Brain microvascular endothelial cell (primary cell): ENCODE data around the gene PNPLA1.

Experiments used
- DNase-seq: peaks from one replicate; pipeline ENCODE4 v3.0.0-alpha.2; 2020
- H3K27ac ChIP-seq: fragments of 250-450 bp; sonication (Bioruptor Pico); 2 replicates; pipeline ENCODE4 v1.5.1; 2020; ENCODE audit warnings: mild to moderate bottlenecking, moderate library complexity
- H3K27me3 ChIP-seq: fragments of 250-450 bp; sonication (Bioruptor Pico); replicated peaks from 2 replicates; pipeline ENCODE4 v1.5.1; 2020; ENCODE audit warnings: mild to moderate bottlenecking
- H3K36me3 ChIP-seq: fragments of 250-450 bp; sonication (Bioruptor Pico); replicated peaks from 2 replicates; pipeline ENCODE4 v1.5.1; 2020; ENCODE audit warnings: mild to moderate bottlenecking
- H3K4me3 ChIP-seq: 2 replicates; pipeline ENCODE4 v1.5.1; 2011; ENCODE audit warnings: low read depth, mild to moderate bottlenecking, control low read depth, low read length, moderate library complexity
- CTCF ChIP-seq: IDR thresholded peaks from 2 replicates; pipeline ENCODE4 v1.5.1; 2011; ENCODE audit warnings: low read depth, mild to moderate bottlenecking, moderate library complexity, low read length, control low read depth, inconsistent platforms; ENCODE audit errors: missing control alignments
- in situ Hi-C: cut with HindIII; loops from 2 replicates; pipeline ENCODE4 v1.10.0; 2017; ENCODE audit warnings: low sequenced_read_pairs, low pct_ligation_motif_present

Gene PNPLA1

GRCh38 chr6:36333171-36333895, 63.5 kb downstream of the PNPLA1 start:
- peaks cover 49% of the 10 kb centered on the region for H3K27me3 ChIP-seq
- H3K36me3 ChIP-seq = no peaks in the 10 kb centered on the region
- TF ChIP-seq CTCF = no peak
- H3K4me3 ChIP-seq = no peak overlapping the region
- H3K27ac ChIP-seq = no peak overlapping the region
- DNase-seq = no peak
- in situ Hi-C loops = no loop called here

- Histone ChIP-seq H3K27ac (no peak overlapping the region), H3K36me3 (no peaks in the 10 kb centered on the region), H3K4me3 (no peak overlapping the region), H3K27me3 (peaks cover 44% of the 10 kb centered on the region)
- in situ Hi-C loops = no loop called here
- no peak for DNase-seq
- no peak for TF ChIP-seq CTCF
These were observed 64.3 kb downstream of the PNPLA1 start for GRCh38 chr6:36333931-36334725.

GRCh38 chr6:36334832-36335459, 65.1 kb downstream of the PNPLA1 start:
- no peaks in the 10 kb centered on the region for H3K36me3 ChIP-seq
- no peak overlapping the region for H3K27ac ChIP-seq
- no peak for TF ChIP-seq CTCF
- DNase-seq = no peak
- peaks cover 40% of the 10 kb centered on the region for H3K27me3 ChIP-seq
- in situ Hi-C loops = no loop called here
- no peak overlapping the region for H3K4me3 ChIP-seq

GRCh38 chr6:36335465-36336207, 65.8 kb downstream of the PNPLA1 start:
- DNase-seq = no peak
- in situ Hi-C loops = no loop called here
- Histone ChIP-seq H3K27me3 (peaks cover 39% of the 10 kb centered on the region), H3K4me3 (no peak overlapping the region), H3K36me3 (no peaks in the 10 kb centered on the region), H3K27ac (no peak overlapping the region)
- no peak for TF ChIP-seq CTCF

GRCh38 chr6:36336208-36336710, 66.4 kb downstream of the PNPLA1 start:
- Histone ChIP-seq H3K4me3 (no peak overlapping the region), H3K27me3 (peaks cover 39% of the 10 kb centered on the region), H3K36me3 (no peaks in the 10 kb centered on the region), H3K27ac (no peak overlapping the region)
- in situ Hi-C loops = no loop called here
- DNase-seq = no peak
- TF ChIP-seq CTCF = no peak
